Measurements from ENCODE around the gene RNF130.

- TF ChIP-seq, protein P1, sequence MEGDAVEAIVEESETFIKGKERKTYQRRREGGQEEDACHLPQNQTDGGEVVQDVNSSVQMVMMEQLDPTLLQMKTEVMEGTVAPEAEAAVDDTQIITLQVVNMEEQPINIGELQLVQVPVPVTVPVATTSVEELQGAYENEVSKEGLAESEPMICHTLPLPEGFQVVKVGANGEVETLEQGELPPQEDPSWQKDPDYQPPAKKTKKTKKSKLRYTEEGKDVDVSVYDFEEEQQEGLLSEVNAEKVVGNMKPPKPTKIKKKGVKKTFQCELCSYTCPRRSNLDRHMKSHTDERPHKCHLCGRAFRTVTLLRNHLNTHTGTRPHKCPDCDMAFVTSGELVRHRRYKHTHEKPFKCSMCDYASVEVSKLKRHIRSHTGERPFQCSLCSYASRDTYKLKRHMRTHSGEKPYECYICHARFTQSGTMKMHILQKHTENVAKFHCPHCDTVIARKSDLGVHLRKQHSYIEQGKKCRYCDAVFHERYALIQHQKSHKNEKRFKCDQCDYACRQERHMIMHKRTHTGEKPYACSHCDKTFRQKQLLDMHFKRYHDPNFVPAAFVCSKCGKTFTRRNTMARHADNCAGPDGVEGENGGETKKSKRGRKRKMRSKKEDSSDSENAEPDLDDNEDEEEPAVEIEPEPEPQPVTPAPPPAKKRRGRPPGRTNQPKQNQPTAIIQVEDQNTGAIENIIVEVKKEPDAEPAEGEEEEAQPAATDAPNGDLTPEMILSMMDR (IDR thresholded peaks at IDR 0.05) = no peak
- TF ChIP-seq POLR2A (IDR thresholded peaks at IDR 0.05) = no peak
Measured at GRCh38 chr5:180085837-180086236, 14.3 kb upstream of the RNF130 start.
